HCT116 (cell line): Measurements from ENCODE around the gene EOLA2. TPM values are rescaled to one million over a fixed set of nuclear protein-coding genes. Genes with fewer than 3 reads are reported as not detected.

ENCODE experiments used
- ATAC-seq: fragments of 200-7000 bp; cut with Tn5 transposase; 2 replicates; pipeline ENCODE4 v1.9.1; 2020; ENCODE audit warnings: mild to moderate bottlenecking, moderate library complexity
- BruUV-seq: library from RNA; stranded (reverse); fragments of 400-500 nt; replicated peaks from 2 replicates; lab custom pipeline; 2021; lab: Mats Ljungman, UMichigan
- CTCF ChIA-PET: fragments of 300-600 bp; sonication (Branson Sonifier 250); formaldehyde crosslinking; loops from one replicate; lab custom pipeline; 2021; ENCODE audit warnings: antibody characterized with exemption; lab: Charles Lee
- POLR2A ChIA-PET: fragments of 300-600, 350-600 bp; sonication (Branson Sonifier 250); formaldehyde crosslinking; loops from one replicate; lab custom pipeline; 2021; ENCODE audit warnings: antibody characterized with exemption; lab: Charles Lee
- RAD21 ChIA-PET, 2 experiments: fragments of 300-600 bp; sonication (Branson Sonifier 250); formaldehyde crosslinking; loops; one replicate each; lab custom pipeline; 2023; ENCODE audit warnings: low total read pairs in 2 of 2; ENCODE audit not compliant: uncharacterized antibody in 2 of 2, unreplicated experiment in 2 of 2, low non-redundant PET in 1 of 2; lab: Charles Lee
- DNase-seq: peaks from one replicate; pipeline ENCODE4 v3.0.0-alpha.2; 2010; ENCODE audit warnings: low read depth, low spot score
- H2AFZ ChIP-seq: fragments of 200-600 bp; shearing (Covaris generic), sonication (generic); 2 replicates; pipeline ENCODE4 v1.6.1; 2017; ENCODE audit warnings: low read depth, mixed run types, mixed read lengths, antibody characterized with exemption, low read length; ENCODE audit not compliant: poor library complexity, severe bottlenecking
- H3K27ac ChIP-seq: 2 replicates; pipeline ENCODE4 v1.5.1; 2012; ENCODE audit warnings: low read depth, low read length
- H3K27me3 ChIP-seq: fragments of 200-600 bp; sonication (generic); 2 replicates; pipeline ENCODE4 v1.6.1; 2016; ENCODE audit warnings: mixed run types, low read length, mixed read lengths; ENCODE audit not compliant: insufficient read depth
- H3K36me3 ChIP-seq, 2 experiments: fragments of 200-500 bp in 1 of 2; fragments of 200-600 bp in 1 of 2; sonication (Bioruptor generic) in 1 of 2; sonication (generic) in 1 of 2; 2 replicates each; pipeline versions ENCODE4 v1.5.1 to v1.6.1; 2014 to 2016; ENCODE audit warnings: low read length in 2 of 2, inconsistent platforms in 1 of 2, mixed read lengths in 1 of 2, mixed run types in 1 of 2; ENCODE audit not compliant: insufficient read depth in 2 of 2, control insufficient read depth in 1 of 2
- H3K4me1 ChIP-seq, 2 experiments: fragments of 200-600 bp in 1 of 2; sonication (generic) in 1 of 2; 2 replicates each; pipeline versions ENCODE4 v1.5.1 to v1.6.1; 2012 to 2017; ENCODE audit warnings: low read length in 2 of 2, inconsistent platforms in 1 of 2, mild to moderate bottlenecking in 1 of 2, mixed read lengths in 1 of 2, mixed run types in 1 of 2, moderate library complexity in 1 of 2; ENCODE audit not compliant: insufficient read depth in 2 of 2, control insufficient read depth in 1 of 2
- H3K4me2 ChIP-seq: fragments of 200-600 bp; sonication (generic); 2 replicates; pipeline ENCODE4 v1.6.1; 2017; ENCODE audit warnings: mixed run types, low read length, mixed read lengths
- H3K4me3 ChIP-seq, 2 experiments: fragments of 200-600 bp in 1 of 2; sonication (generic) in 1 of 2; replicated peaks in 1 of 2; 2 replicates each; pipeline ENCODE4 v1.5.1; 2011 to 2016; ENCODE audit warnings: low read length in 2 of 2, control low read depth in 1 of 2, low read depth in 1 of 2, mild to moderate bottlenecking in 1 of 2, mixed read lengths in 1 of 2, mixed run types in 1 of 2
- H3K79me2 ChIP-seq: fragments of 200-600 bp; sonication (generic); 2 replicates; pipeline ENCODE4 v1.6.1; 2017; ENCODE audit warnings: mild to moderate bottlenecking, mixed run types, low read length, moderate library complexity, mixed read lengths; ENCODE audit not compliant: insufficient read depth
- H3K9ac ChIP-seq: fragments of 200-600 bp; sonication (generic); 2 replicates; pipeline ENCODE4 v1.6.1; 2016; ENCODE audit warnings: low read length, mixed read lengths
- H3K9me2 ChIP-seq: fragments of 200-600 bp; sonication (generic), shearing (Covaris generic); 2 replicates; pipeline ENCODE4 v1.6.1; 2017; ENCODE audit warnings: mixed run types, mild to moderate bottlenecking, moderate library complexity; ENCODE audit not compliant: insufficient read depth
- H3K9me3 ChIP-seq, 2 experiments: fragments of 200-500 bp in 1 of 2; fragments of 200-600 bp in 1 of 2; sonication (Bioruptor generic) in 1 of 2; sonication (generic) in 1 of 2; 2 replicates each; pipeline ENCODE4 v1.6.1; 2014 to 2017; ENCODE audit warnings: low read length in 2 of 2, mixed read lengths in 2 of 2, inconsistent platforms in 1 of 2, low read depth in 1 of 2, mild to moderate bottlenecking in 1 of 2, mixed run types in 1 of 2, moderate library complexity in 1 of 2; ENCODE audit not compliant: control insufficient read depth in 1 of 2, insufficient read depth in 1 of 2
- H4K20me1 ChIP-seq: fragments of 200-600 bp; sonication (generic), shearing (Covaris generic); 2 replicates; pipeline ENCODE4 v1.6.1; 2017; ENCODE audit warnings: mixed run types, mild to moderate bottlenecking, moderate library complexity; ENCODE audit not compliant: insufficient read depth
- EGR1 ChIP-seq: IDR thresholded peaks from 2 replicates; pipeline ENCODE4 v1.6.1; 2012; ENCODE audit warnings: low read depth
- EZH2phosphoT487 ChIP-seq: fragments of 200-600 bp; IDR thresholded peaks from 2 replicates; pipeline ENCODE4 v1.6.1; 2018; ENCODE audit warnings: antibody characterized with exemption, borderline replicate concordance
- FOSL1 ChIP-seq: IDR thresholded peaks from 2 replicates; pipeline ENCODE4 v1.6.1; 2012; ENCODE audit warnings: low read depth
- JUND ChIP-seq: IDR thresholded peaks from 2 replicates; pipeline ENCODE4 v1.6.1; 2012
- POLR2A ChIP-seq: IDR thresholded peaks from 2 replicates; pipeline ENCODE4 v1.7.0; 2011; ENCODE audit warnings: borderline replicate concordance; ENCODE audit not compliant: insufficient read depth, insufficient read length; ENCODE audit errors: extremely low read depth
- POLR2AphosphoS5 ChIP-seq: IDR thresholded peaks from 2 replicates; pipeline ENCODE4 v1.6.1; 2011; ENCODE audit warnings: mild to moderate bottlenecking, low read depth, low read length, moderate library complexity
- RAD21 ChIP-seq: IDR thresholded peaks from 2 replicates; pipeline ENCODE4 v1.6.1; 2012; ENCODE audit warnings: low read depth, mild to moderate bottlenecking
- SP1 ChIP-seq: IDR thresholded peaks from 2 replicates; pipeline ENCODE4 v1.6.1; 2012; ENCODE audit warnings: low read depth
- TCF7L2 ChIP-seq: IDR thresholded peaks from 2 replicates; pipeline ENCODE4 v1.7.0; 2011; ENCODE audit warnings: borderline replicate concordance, inconsistent platforms; ENCODE audit not compliant: insufficient read depth, insufficient read length; ENCODE audit errors: extremely low read depth
- YY1 ChIP-seq: IDR thresholded peaks from 2 replicates; pipeline ENCODE4 v1.6.1; 2011; ENCODE audit warnings: low read length, low read depth, moderate library complexity, mild to moderate bottlenecking; ENCODE audit not compliant: insufficient replicate concordance; ENCODE audit errors: extremely low read depth
- ZFX ChIP-seq: fragments of 450-650 bp; IDR thresholded peaks from 2 replicates; pipeline ENCODE4 v1.6.1; 2017
- intact Hi-C: fragments of 100-400 bp; cut with micrococcal nuclease; formaldehyde crosslinking; loops from 2 replicates; pipeline ENCODE4 v1.10.0; 2022
- total RNA-seq: library from RNA; stranded (reverse); gene quantifications from one replicate; pipeline ENCODE4 v1.2.1, GENCODE V29; 2021; ENCODE audit not compliant: unreplicated experiment
- TF ChIP-seq, protein P1 (sequence below), 3 experiments: fragments of 200-600 bp in 1 of 3; sonication (generic) in 1 of 3; IDR thresholded peaks in 2 of 3; conservative IDR thresholded peaks in 1 of 3; 2 replicates each; pipeline ENCODE4 v1.5.1; 2012 to 2017; ENCODE audit warnings: low read depth in 2 of 3, low read length in 2 of 3, antibody characterized with exemption in 1 of 3, borderline replicate concordance in 1 of 3, control low read depth in 1 of 3, mild to moderate bottlenecking in 1 of 3, mixed read lengths in 1 of 3, mixed run types in 1 of 3, moderate library complexity in 1 of 3; ENCODE audit not compliant: insufficient read depth in 1 of 3
- TF ChIP-seq, protein P2 (sequence below): IDR thresholded peaks from 2 replicates; pipeline ENCODE4 v1.6.1; 2012
- TF ChIP-seq, protein P3 (sequence below): IDR thresholded peaks from 2 replicates; pipeline ENCODE4 v1.6.1; 2012; ENCODE audit warnings: low read depth

The EOLA2 gene
- total RNA-seq, 1 experiment from 2014 or later, result 26.4 TPM

DNA sequence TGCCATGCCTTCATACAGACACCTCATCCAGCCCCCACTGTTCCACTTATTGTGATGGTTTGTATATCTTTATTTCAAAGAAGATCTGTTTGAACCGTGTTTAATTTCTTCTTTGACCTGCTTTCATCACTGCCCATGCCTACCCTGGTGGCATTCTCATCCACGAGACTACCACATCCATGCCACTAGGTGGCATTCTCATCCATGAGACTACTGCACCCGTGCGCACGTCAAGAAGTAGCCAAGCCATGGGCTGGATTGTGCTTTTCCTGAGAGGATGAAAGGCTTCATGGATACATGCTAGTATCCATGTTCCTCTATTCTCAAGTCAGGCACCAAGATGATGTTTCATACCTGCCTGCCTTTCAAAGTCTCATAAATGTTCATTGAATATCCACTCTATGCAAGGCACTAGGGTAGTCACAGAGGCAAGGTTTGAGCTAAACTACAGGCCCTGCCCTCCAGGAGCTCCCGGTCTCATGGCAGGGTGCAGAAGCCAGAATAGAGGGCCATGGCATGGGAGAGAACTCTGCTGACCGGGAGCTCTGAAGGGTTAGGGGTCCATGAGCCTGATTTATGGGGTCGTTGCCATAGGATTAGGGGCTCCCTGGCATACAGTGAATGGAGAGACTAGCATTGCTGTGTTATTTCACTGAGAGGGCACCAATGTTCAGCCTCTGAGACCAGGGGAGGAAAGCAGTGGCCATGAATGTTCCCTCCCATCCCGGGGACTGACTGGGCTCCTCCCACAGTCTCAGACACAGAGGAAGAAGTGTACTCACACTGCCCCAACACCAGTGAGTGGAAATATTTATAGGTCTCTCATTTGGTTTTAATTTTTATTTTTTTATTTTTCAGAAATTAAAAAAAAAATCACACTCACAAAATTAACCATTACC lies 24.8 kb upstream of the EOLA2 start:
- ATAC-seq, result peak; percentile 100

More for the DNA sequence above, 24.8 kb upstream of the EOLA2 start:
- RAD21 ChIA-PET, result interaction anchor here in 1 of 2 experiments (1.0 kb wide), 1 partner anchor 87 kb away, joined by 3 read pairs; no protein-coding TSS in a partner anchor
- H3K79me2 ChIP-seq, result no peaks in the 10 kb centered on the region
- intact Hi-C loops, result loop anchor here (1.0 to 10.0 kb wide), 8 partner anchors 242 to 1916 kb away; partner anchors contain the start of gene MAMLD1
- CTCF ChIA-PET, result interaction anchor here (0.7 to 1.1 kb wide), 6 partner anchors 40 to 523 kb away, joined by 3 to 14 read pairs (median 4); no protein-coding TSS in a partner anchor
- TF ChIP-seq POLR2A (no peak), RAD21 (peak; percentile 95), TCF7L2 (peak; percentile 36), EZH2phosphoT487 (no peak), EGR1 (no peak), POLR2AphosphoS5 (no peak), JUND (no peak), ZFX (no peak), FOSL1 (no peak), SP1 (no peak), YY1 (no peak)
- TF ChIP-seq, protein P1, sequence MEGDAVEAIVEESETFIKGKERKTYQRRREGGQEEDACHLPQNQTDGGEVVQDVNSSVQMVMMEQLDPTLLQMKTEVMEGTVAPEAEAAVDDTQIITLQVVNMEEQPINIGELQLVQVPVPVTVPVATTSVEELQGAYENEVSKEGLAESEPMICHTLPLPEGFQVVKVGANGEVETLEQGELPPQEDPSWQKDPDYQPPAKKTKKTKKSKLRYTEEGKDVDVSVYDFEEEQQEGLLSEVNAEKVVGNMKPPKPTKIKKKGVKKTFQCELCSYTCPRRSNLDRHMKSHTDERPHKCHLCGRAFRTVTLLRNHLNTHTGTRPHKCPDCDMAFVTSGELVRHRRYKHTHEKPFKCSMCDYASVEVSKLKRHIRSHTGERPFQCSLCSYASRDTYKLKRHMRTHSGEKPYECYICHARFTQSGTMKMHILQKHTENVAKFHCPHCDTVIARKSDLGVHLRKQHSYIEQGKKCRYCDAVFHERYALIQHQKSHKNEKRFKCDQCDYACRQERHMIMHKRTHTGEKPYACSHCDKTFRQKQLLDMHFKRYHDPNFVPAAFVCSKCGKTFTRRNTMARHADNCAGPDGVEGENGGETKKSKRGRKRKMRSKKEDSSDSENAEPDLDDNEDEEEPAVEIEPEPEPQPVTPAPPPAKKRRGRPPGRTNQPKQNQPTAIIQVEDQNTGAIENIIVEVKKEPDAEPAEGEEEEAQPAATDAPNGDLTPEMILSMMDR (IDR thresholded peaks at IDR 0.05 in 2 of 3, conservative IDR thresholded peaks at IDR 0.05 in 1 of 3; ENCODE audit: borderline replicate concordance in 1 of 3, insufficient read depth in 1 of 3, low read depth in 2 of 3, low read length in 2 of 3), result peak; percentile 82 to 93 (median 82); a peak in 5 of 6 replicates
- TF ChIP-seq, protein P2, sequence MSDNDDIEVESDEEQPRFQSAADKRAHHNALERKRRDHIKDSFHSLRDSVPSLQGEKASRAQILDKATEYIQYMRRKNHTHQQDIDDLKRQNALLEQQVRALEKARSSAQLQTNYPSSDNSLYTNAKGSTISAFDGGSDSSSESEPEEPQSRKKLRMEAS, result peak; percentile 28; the same call in 1 of the 2 replicates
- TF ChIP-seq, protein P3, sequence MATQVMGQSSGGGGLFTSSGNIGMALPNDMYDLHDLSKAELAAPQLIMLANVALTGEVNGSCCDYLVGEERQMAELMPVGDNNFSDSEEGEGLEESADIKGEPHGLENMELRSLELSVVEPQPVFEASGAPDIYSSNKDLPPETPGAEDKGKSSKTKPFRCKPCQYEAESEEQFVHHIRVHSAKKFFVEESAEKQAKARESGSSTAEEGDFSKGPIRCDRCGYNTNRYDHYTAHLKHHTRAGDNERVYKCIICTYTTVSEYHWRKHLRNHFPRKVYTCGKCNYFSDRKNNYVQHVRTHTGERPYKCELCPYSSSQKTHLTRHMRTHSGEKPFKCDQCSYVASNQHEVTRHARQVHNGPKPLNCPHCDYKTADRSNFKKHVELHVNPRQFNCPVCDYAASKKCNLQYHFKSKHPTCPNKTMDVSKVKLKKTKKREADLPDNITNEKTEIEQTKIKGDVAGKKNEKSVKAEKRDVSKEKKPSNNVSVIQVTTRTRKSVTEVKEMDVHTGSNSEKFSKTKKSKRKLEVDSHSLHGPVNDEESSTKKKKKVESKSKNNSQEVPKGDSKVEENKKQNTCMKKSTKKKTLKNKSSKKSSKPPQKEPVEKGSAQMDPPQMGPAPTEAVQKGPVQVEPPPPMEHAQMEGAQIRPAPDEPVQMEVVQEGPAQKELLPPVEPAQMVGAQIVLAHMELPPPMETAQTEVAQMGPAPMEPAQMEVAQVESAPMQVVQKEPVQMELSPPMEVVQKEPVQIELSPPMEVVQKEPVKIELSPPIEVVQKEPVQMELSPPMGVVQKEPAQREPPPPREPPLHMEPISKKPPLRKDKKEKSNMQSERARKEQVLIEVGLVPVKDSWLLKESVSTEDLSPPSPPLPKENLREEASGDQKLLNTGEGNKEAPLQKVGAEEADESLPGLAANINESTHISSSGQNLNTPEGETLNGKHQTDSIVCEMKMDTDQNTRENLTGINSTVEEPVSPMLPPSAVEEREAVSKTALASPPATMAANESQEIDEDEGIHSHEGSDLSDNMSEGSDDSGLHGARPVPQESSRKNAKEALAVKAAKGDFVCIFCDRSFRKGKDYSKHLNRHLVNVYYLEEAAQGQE, result no peak
- H3K9ac ChIP-seq, result no peak overlapping the region
- no peak overlapping the region for H3K27ac ChIP-seq
- H3K4me2 ChIP-seq, result no peak overlapping the region
- H4K20me1 ChIP-seq, result no peaks in the 10 kb centered on the region
- BruUV-seq, result no TSS peak
- peaks cover 0 to 2% of the 10 kb centered on the region in 2 experiments; a peak in 1 of 4 replicates for H3K4me1 ChIP-seq
- H3K36me3 ChIP-seq, result no peaks in the 10 kb centered on the region
- POLR2A ChIA-PET, result no interaction called here
- no peak overlapping the region for H3K4me3 ChIP-seq
- DNase-seq, result peak; percentile 45
- no peaks in the 10 kb centered on the region for H3K9me3 ChIP-seq
- no peaks in the 10 kb centered on the region for H3K27me3 ChIP-seq
- no peaks in the 10 kb centered on the region for H3K9me2 ChIP-seq
- H2AFZ ChIP-seq, result no peak overlapping the region
